ENCODE data around the gene DOCK3.

DNA sequence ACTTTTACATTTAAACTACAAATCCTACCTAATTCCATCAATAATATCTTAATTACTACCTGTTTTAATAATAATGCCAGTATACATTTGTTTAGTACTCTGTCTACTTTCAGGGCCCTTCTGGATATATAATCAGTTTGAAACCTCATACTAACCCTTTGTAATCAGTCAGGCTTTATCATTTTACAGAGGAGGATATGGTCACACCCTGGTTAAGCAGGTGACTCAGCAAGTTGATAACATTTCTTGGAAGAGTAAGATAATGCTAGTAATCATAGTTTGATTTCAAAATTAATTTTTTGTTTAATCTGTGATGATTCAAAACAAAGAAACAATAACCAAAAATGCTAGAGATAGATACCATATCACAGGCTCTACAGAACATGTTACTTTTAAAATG is 502.2 kb downstream of the DOCK3 start:
- TF ChIP-seq, protein P1, sequence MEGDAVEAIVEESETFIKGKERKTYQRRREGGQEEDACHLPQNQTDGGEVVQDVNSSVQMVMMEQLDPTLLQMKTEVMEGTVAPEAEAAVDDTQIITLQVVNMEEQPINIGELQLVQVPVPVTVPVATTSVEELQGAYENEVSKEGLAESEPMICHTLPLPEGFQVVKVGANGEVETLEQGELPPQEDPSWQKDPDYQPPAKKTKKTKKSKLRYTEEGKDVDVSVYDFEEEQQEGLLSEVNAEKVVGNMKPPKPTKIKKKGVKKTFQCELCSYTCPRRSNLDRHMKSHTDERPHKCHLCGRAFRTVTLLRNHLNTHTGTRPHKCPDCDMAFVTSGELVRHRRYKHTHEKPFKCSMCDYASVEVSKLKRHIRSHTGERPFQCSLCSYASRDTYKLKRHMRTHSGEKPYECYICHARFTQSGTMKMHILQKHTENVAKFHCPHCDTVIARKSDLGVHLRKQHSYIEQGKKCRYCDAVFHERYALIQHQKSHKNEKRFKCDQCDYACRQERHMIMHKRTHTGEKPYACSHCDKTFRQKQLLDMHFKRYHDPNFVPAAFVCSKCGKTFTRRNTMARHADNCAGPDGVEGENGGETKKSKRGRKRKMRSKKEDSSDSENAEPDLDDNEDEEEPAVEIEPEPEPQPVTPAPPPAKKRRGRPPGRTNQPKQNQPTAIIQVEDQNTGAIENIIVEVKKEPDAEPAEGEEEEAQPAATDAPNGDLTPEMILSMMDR (IDR thresholded peaks at IDR 0.05) = no peak
- TF ChIP-seq POLR2A (IDR thresholded peaks at IDR 0.05) (no peak), POLR2AphosphoS5 (IDR thresholded peaks at IDR 0.05) (no peak)

Data from gastroesophageal sphincter (tissue), 3 donors.